Calu3 (cell line): Measurements from ENCODE around the gene AKR1E2. TPM values are rescaled to one million over a fixed set of nuclear protein-coding genes. Genes with fewer than 3 reads are reported as not detected.

Experiments
- BruUV-seq: library from RNA; stranded (reverse); fragments of 400-500 nt; replicated peaks from 2 replicates; lab custom pipeline; 2021; lab: Mats Ljungman, UMichigan
- CTCF ChIA-PET: fragments of 300-600 bp; sonication (Branson Sonifier 250); formaldehyde crosslinking; loops from one replicate; lab custom pipeline; 2022; ENCODE audit warnings: antibody characterized with exemption; lab: Charles Lee
- DNase-seq: peaks from one replicate; pipeline ENCODE4 v3.0.0; 2022
- H3K27ac Mint-ChIP-seq: one replicate; pipeline ENCODE4 v1.8.0; 2022; ENCODE audit warnings: mixed read lengths; ENCODE audit not compliant: unreplicated experiment
- H3K27me3 Mint-ChIP-seq: one replicate; pipeline ENCODE4 v1.8.0; 2022; ENCODE audit warnings: mixed read lengths; ENCODE audit not compliant: unreplicated experiment
- H3K36me3 Mint-ChIP-seq: one replicate; pipeline ENCODE4 v1.8.0; 2022; ENCODE audit warnings: mild to moderate bottlenecking, moderate library complexity, mixed read lengths; ENCODE audit not compliant: insufficient read depth, unreplicated experiment
- H3K4me1 Mint-ChIP-seq: one replicate; pipeline ENCODE4 v1.8.0; 2022; ENCODE audit warnings: mild to moderate bottlenecking, low read depth, mixed read lengths; ENCODE audit not compliant: unreplicated experiment
- H3K4me3 Mint-ChIP-seq: one replicate; pipeline ENCODE4 v1.8.0; 2022; ENCODE audit warnings: mild to moderate bottlenecking, low read depth, moderate library complexity, mixed read lengths; ENCODE audit not compliant: unreplicated experiment
- H3K9me3 Mint-ChIP-seq: one replicate; pipeline ENCODE4 v1.8.0; 2022; ENCODE audit warnings: low read depth, mixed read lengths; ENCODE audit not compliant: unreplicated experiment
- CTCF ChIP-seq: fragments of 200-600 bp; IDR thresholded peaks from one replicate; pipeline ENCODE4 v1.8.0; 2022; ENCODE audit warnings: antibody characterized with exemption; ENCODE audit not compliant: unreplicated experiment
- intact Hi-C: fragments of 100-400 bp; cut with micrococcal nuclease; formaldehyde crosslinking; loops from one replicate; pipeline ENCODE4 v1.10.0; 2022; ENCODE audit not compliant: unreplicated experiment
- total RNA-seq: library from RNA; stranded (reverse); gene quantifications from 2 replicates; pipeline ENCODE4 v1.2.3, GENCODE V29; 2022

AKR1E2 gene
- total RNA-seq, 1 experiment from 2014 or later, result 2.8 TPM

GRCh38 chr10:4802711-4803487 lies 23.1 kb upstream of the AKR1E2 start:
- intact Hi-C loops, result no loop called here
- H3K4me1 Mint-ChIP-seq, result peaks cover 1% of the 10 kb centered on the region

GRCh38 chr10:4803822-4804221 lies 22.2 kb upstream of the AKR1E2 start:
- CTCF ChIA-PET, result interaction anchor here (0.6 kb wide), 1 partner anchor 12 kb away, joined by 4 read pairs; no protein-coding TSS in a partner anchor
- TF ChIP-seq CTCF, result no peak
- no peak overlapping the region for H3K27ac Mint-ChIP-seq
- no peaks in the 10 kb centered on the region for H3K36me3 Mint-ChIP-seq
- no peak overlapping the region for H3K4me3 Mint-ChIP-seq
- H3K27me3 Mint-ChIP-seq, result no peaks in the 10 kb centered on the region
- peaks cover 10% of the 10 kb centered on the region for H3K4me1 Mint-ChIP-seq
- intact Hi-C loops, result no loop called here
- BruUV-seq, result no TSS peak
- no peak for DNase-seq
- H3K9me3 Mint-ChIP-seq, result no peaks in the 10 kb centered on the region

More at GRCh38 chr10:4802711-4803487, 23.1 kb upstream of the AKR1E2 start:
- no peak overlapping the region for H3K27ac Mint-ChIP-seq
- no peaks in the 10 kb centered on the region for H3K9me3 Mint-ChIP-seq
- H3K27me3 Mint-ChIP-seq, result no peaks in the 10 kb centered on the region
- BruUV-seq, result no TSS peak
- DNase-seq, result no peak
- no peaks in the 10 kb centered on the region for H3K36me3 Mint-ChIP-seq
- TF ChIP-seq CTCF, result no peak
- CTCF ChIA-PET, result no interaction called here
- H3K4me3 Mint-ChIP-seq, result no peak overlapping the region

DNA sequence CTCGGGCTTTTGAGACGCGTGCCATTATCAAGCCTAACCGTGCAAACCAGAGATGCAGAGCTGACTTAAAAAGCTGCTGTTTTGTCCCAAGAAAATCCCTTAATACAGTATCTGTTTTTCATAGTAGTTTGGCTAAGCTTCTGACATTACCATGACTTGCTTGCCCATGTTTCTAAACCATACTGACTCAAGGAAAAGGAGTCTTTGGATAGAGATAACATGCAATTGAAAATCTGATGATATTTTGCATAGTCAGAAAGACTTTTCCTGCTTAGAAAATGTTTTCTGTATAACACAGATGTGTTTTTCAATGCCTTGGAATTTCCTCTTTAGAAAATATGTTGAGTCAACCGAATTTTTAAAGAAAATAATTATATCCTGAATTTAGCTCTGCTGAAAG lies 21.5 kb upstream of the AKR1E2 start:
- DNase-seq, result no peak
- Mint-ChIP-seq H3K9me3 (no peaks in the 10 kb centered on the region), H3K4me3 (no peak overlapping the region), H3K27ac (no peak overlapping the region), H3K4me1 (peaks cover 10% of the 10 kb centered on the region), H3K27me3 (no peaks in the 10 kb centered on the region), H3K36me3 (no peaks in the 10 kb centered on the region)
- CTCF ChIA-PET, result interaction anchor here (0.6 kb wide), 2 partner anchors 11 to 323 kb away, joined by 4 read pairs; no protein-coding TSS in a partner anchor
- no TSS peak for BruUV-seq
- no peak for TF ChIP-seq CTCF
- intact Hi-C loops, result no loop called here

DNA sequence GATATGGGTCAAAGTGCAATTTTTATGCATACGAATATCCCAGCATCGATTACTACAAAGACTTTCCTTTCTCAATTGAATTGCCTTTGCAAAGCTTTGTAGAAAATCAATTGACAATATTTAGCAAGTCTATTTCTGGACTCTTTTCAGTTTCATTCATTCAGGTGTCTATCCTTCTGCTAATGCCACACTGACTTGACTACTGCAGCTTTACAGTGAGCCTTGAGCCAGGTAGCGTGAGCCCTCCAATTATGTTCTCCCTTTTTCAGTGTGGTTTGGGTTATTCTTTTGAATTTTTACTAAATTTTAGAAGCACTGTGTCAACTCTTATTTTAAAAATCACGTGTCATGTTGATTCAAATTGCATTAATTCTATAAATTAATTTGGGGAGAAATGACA lies 19.5 kb upstream of the AKR1E2 start:
- H3K4me1 Mint-ChIP-seq, result peaks cover 19% of the 10 kb centered on the region
- DNase-seq, result no peak
- no peaks in the 10 kb centered on the region for H3K27me3 Mint-ChIP-seq
- no peak overlapping the region for H3K4me3 Mint-ChIP-seq
- no peaks in the 10 kb centered on the region for H3K9me3 Mint-ChIP-seq
- no peaks in the 10 kb centered on the region for H3K36me3 Mint-ChIP-seq
- no peak overlapping the region for H3K27ac Mint-ChIP-seq
- BruUV-seq, result no TSS peak
- TF ChIP-seq CTCF, result no peak
- CTCF ChIA-PET, result no interaction called here
- intact Hi-C loops, result no loop called here
